NCI-H774 (cell line): ENCODE results near the gene MYT1.

Experiments
- DNase-seq: peaks from one replicate; lab custom pipeline; 2025; lab: John Stamatoyannopoulos, UW

MYT1 gene

GRCh38 chr20:64193058-64193457 is 28.8 kb downstream of the MYT1 start:
- DNase-seq = no peak

- no peak for DNase-seq
These were observed 30.0 kb downstream of the MYT1 start for GRCh38 chr20:64194269-64194668.

GRCh38 chr20:64196309-64196708 is 32.1 kb downstream of the MYT1 start:
- DNase-seq = no peak

GRCh38 chr20:64196847-64197306 is 32.6 kb downstream of the MYT1 start:
- peak; percentile 62 for DNase-seq

- DNase-seq = no peak
These were observed 34.1 kb downstream of the MYT1 start for GRCh38 chr20:64198347-64198746.

GRCh38 chr20:64199395-64199794 is 35.1 kb downstream of the MYT1 start:
- DNase-seq = no peak

GRCh38 chr20:64200740-64201139 is 36.5 kb downstream of the MYT1 start:
- no peak for DNase-seq

- no peak for DNase-seq
These were observed 37.4 kb downstream of the MYT1 start for GRCh38 chr20:64201653-64202052.

- no peak for DNase-seq
These were observed 39.0 kb downstream of the MYT1 start for GRCh38 chr20:64203037-64203777.

GRCh38 chr20:64205611-64206026 is 41.4 kb downstream of the MYT1 start:
- no peak for DNase-seq

GRCh38 chr20:64206614-64207013 is 42.4 kb downstream of the MYT1 start:
- no peak for DNase-seq

- DNase-seq = no peak
These were observed 43.7 kb downstream of the MYT1 start for GRCh38 chr20:64207641-64208590.

GRCh38 chr20:64209148-64209547 is 44.9 kb downstream of the MYT1 start:
- no peak for DNase-seq

- no peak for DNase-seq
These were observed 46.6 kb downstream of the MYT1 start for GRCh38 chr20:64210656-64211369.

- no peak for DNase-seq
These were observed 47.8 kb downstream of the MYT1 start for GRCh38 chr20:64211874-64212658.

- no peak for DNase-seq
These were observed 48.5 kb downstream of the MYT1 start for GRCh38 chr20:64212755-64213154.

GRCh38 chr20:64214113-64214512 is 49.9 kb downstream of the MYT1 start:
- no peak for DNase-seq

- no peak for DNase-seq
These were observed 50.7 kb downstream of the MYT1 start for GRCh38 chr20:64214952-64215351.

GRCh38 chr20:64216036-64216435 is 51.8 kb downstream of the MYT1 start:
- DNase-seq = no peak

GRCh38 chr20:64216910-64217309 is 52.7 kb downstream of the MYT1 start:
- no peak for DNase-seq

GRCh38 chr20:64217539-64218221 is 53.4 kb downstream of the MYT1 start:
- no peak for DNase-seq
